OCI-LY7 (cell line): ENCODE results near the gene STUM. TPM values are rescaled to one million over a fixed set of nuclear protein-coding genes. Genes with fewer than 3 reads are reported as not detected.

Experiments used
- BruUV-seq: library from RNA; stranded (reverse); fragments of 400-500 nt; replicated peaks from 2 replicates; lab custom pipeline; 2021; lab: Mats Ljungman, UMichigan
- CTCF ChIA-PET: fragments of 300-600 bp; sonication (Branson Sonifier 250); formaldehyde crosslinking; loops from one replicate; lab custom pipeline; 2022; ENCODE audit warnings: antibody characterized with exemption; ENCODE audit not compliant: unreplicated experiment; lab: Charles Lee
- POLR2A ChIA-PET: fragments of 300-600 bp; sonication (Branson Sonifier 250); formaldehyde crosslinking; loops from one replicate; lab custom pipeline; 2022; ENCODE audit warnings: antibody characterized with exemption; lab: Charles Lee
- DNase-seq: peaks from one replicate; pipeline ENCODE4 v3.0.0-alpha.2; 2015; ENCODE audit warnings: low spot score
- H2AFZ ChIP-seq: fragments of 200-600 bp; sonication (generic), shearing (Covaris generic); 2 replicates; pipeline ENCODE4 v1.6.1; 2014; ENCODE audit warnings: mild to moderate bottlenecking, antibody characterized with exemption, low read length, moderate library complexity
- H3K27ac ChIP-seq: fragments of 200-600 bp; sonication (generic); 2 replicates; pipeline ENCODE4 v1.5.1; 2014; ENCODE audit warnings: mixed run types, low read depth, mild to moderate bottlenecking, moderate library complexity, low read length, inconsistent platforms; ENCODE audit not compliant: poor library complexity, severe bottlenecking
- H3K36me3 ChIP-seq: fragments of 200-600 bp; sonication (generic); 2 replicates; pipeline ENCODE4 v1.6.1; 2014; ENCODE audit warnings: mild to moderate bottlenecking, antibody characterized with exemption, low read length, moderate library complexity, mixed read lengths; ENCODE audit not compliant: insufficient read depth
- H3K4me1 ChIP-seq: fragments of 200-600 bp; sonication (generic); 2 replicates; pipeline ENCODE4 v1.5.1; 2014; ENCODE audit warnings: mild to moderate bottlenecking, low read length; ENCODE audit not compliant: insufficient read depth, poor library complexity, severe bottlenecking
- H3K4me2 ChIP-seq: fragments of 200-600 bp; sonication (generic); 2 replicates; pipeline ENCODE4 v1.6.1; 2014; ENCODE audit warnings: mild to moderate bottlenecking, low read length
- H3K4me3 ChIP-seq: fragments of 200-600 bp; sonication (generic); 2 replicates; pipeline ENCODE4 v1.5.1; 2014; ENCODE audit warnings: mild to moderate bottlenecking, low read depth, low read length; ENCODE audit not compliant: poor library complexity, severe bottlenecking
- H3K79me2 ChIP-seq: fragments of 200-600 bp; sonication (generic); 2 replicates; pipeline ENCODE4 v1.6.1; 2016; ENCODE audit warnings: low read depth, mild to moderate bottlenecking, low read length, moderate library complexity, mixed read lengths; ENCODE audit not compliant: insufficient read depth
- H3K9me2 ChIP-seq: fragments of 200-600 bp; sonication (generic); 2 replicates; pipeline ENCODE4 v1.6.1; 2016; ENCODE audit warnings: mild to moderate bottlenecking, low read length, mixed read lengths; ENCODE audit not compliant: insufficient read depth
- H3K9me3 ChIP-seq: fragments of 200-600 bp; sonication (generic); 2 replicates; pipeline ENCODE4 v1.6.1; 2014; ENCODE audit warnings: mild to moderate bottlenecking, mixed run types, low read length, mixed read lengths
- H4K20me1 ChIP-seq: fragments of 200-600 bp; sonication (generic); 2 replicates; pipeline ENCODE4 v1.6.1; 2014; ENCODE audit warnings: mild to moderate bottlenecking, antibody characterized with exemption, low read length, moderate library complexity, mixed read lengths; ENCODE audit not compliant: insufficient read depth
- EZH2phosphoT487 ChIP-seq: fragments of 200-600 bp; sonication (generic); IDR thresholded peaks from 2 replicates; pipeline ENCODE4 v1.6.1; 2018; ENCODE audit warnings: low read depth, borderline replicate concordance, mild to moderate bottlenecking, mixed run types, antibody characterized with exemption, low read length, moderate library complexity, mixed read lengths
- intact Hi-C: fragments of 100-400 bp; cut with micrococcal nuclease; formaldehyde crosslinking; loops from one replicate; pipeline ENCODE4 v1.10.0; 2022; ENCODE audit not compliant: unreplicated experiment
- total RNA-seq, 2 experiments: library from RNA; depleted of rRNA in 1 of 2; stranded (reverse); fragments of >200 nt in 1 of 2; shearing (Covaris generic) in 1 of 2; gene quantifications; 2 replicates each; pipeline ENCODE4 v1.2.3, GENCODE V29; 2014 to 2022
- TF ChIP-seq, protein P1 (sequence below): fragments of 200-600 bp; sonication (generic); conservative IDR thresholded peaks from 2 replicates; pipeline ENCODE4 v1.5.1; 2014; ENCODE audit warnings: mild to moderate bottlenecking, antibody characterized with exemption, low read length, moderate library complexity, mixed read lengths

STUM gene
- total RNA-seq, 2 experiments from 2014 or later, result not detected

DNA sequence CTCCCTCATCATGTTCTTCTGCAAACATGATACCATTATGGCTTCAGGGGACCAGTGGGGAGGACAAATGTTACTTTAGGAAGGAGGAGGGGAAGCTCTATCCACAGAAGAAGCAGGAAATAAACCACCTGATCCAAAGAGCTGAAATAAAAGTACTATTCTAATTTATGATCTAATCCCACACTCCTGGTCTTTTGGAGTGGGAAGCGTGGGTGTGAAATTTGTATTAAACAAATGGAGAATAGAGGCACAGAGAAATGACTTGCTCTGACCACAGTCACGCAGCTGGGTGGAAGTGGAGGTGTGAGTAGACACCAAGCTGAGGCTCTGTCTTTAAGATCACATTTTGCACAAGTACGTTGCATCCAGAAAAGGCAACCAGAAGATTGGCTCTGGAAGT lies 14.5 kb upstream of the STUM start:
- DNase-seq, result no peak
- intact Hi-C loops, result no loop called here
- Histone ChIP-seq H3K36me3 (no peaks in the 10 kb centered on the region), H3K4me1 (no peaks in the 10 kb centered on the region), H3K9me3 (no peaks in the 10 kb centered on the region), H4K20me1 (no peaks in the 10 kb centered on the region), H3K79me2 (no peaks in the 10 kb centered on the region), H3K4me2 (no peak overlapping the region), H3K4me3 (no peak overlapping the region), H3K9me2 (no peaks in the 10 kb centered on the region), H2AFZ (no peak overlapping the region), H3K27ac (no peak overlapping the region)
- no TSS peak for BruUV-seq
- CTCF ChIA-PET, result no interaction called here
- POLR2A ChIA-PET, result interaction anchor here (0.6 to 1.9 kb wide), 5 partner anchors 9 to 450 kb away, joined by 3 to 8 read pairs (median 4); no protein-coding TSS in a partner anchor
- TF ChIP-seq, protein P1, sequence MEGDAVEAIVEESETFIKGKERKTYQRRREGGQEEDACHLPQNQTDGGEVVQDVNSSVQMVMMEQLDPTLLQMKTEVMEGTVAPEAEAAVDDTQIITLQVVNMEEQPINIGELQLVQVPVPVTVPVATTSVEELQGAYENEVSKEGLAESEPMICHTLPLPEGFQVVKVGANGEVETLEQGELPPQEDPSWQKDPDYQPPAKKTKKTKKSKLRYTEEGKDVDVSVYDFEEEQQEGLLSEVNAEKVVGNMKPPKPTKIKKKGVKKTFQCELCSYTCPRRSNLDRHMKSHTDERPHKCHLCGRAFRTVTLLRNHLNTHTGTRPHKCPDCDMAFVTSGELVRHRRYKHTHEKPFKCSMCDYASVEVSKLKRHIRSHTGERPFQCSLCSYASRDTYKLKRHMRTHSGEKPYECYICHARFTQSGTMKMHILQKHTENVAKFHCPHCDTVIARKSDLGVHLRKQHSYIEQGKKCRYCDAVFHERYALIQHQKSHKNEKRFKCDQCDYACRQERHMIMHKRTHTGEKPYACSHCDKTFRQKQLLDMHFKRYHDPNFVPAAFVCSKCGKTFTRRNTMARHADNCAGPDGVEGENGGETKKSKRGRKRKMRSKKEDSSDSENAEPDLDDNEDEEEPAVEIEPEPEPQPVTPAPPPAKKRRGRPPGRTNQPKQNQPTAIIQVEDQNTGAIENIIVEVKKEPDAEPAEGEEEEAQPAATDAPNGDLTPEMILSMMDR, result no peak
- TF ChIP-seq EZH2phosphoT487, result no peak

DNA sequence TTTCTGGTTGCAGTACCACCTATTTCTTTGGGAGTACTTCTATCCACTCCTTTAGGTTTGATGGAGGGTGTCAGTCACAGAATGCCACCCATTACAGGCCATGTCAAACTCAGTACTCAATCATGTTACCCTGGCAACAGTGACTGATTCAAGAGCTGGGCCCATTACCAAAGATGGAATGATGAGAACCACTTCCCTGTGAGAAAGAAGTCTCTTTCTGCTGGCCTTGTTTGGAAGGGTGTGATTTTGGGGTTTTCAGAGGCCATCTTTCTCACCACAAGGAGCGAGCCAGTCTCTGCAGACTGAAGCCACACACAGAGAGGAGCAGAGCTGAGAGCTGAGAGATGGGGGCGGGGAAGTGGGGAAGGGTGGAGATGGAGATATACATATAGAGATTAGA lies 13.9 kb upstream of the STUM start:
- Histone ChIP-seq H3K4me2 (no peak overlapping the region), H3K9me3 (no peaks in the 10 kb centered on the region), H3K4me3 (no peak overlapping the region), H3K36me3 (no peaks in the 10 kb centered on the region), H3K27ac (no peak overlapping the region), H2AFZ (no peak overlapping the region), H4K20me1 (no peaks in the 10 kb centered on the region), H3K9me2 (no peaks in the 10 kb centered on the region), H3K79me2 (no peaks in the 10 kb centered on the region), H3K4me1 (no peaks in the 10 kb centered on the region)
- no TSS peak for BruUV-seq
- intact Hi-C loops, result no loop called here
- ChIA-PET CTCF (no interaction called here), POLR2A (interaction anchor here (0.6 to 1.9 kb wide), 6 partner anchors 8 to 974 kb away, joined by 3 to 8 read pairs (median 4); no protein-coding TSS in a partner anchor)
- no peak for DNase-seq
- TF ChIP-seq, protein P1, result no peak
- no peak for TF ChIP-seq EZH2phosphoT487

DNA sequence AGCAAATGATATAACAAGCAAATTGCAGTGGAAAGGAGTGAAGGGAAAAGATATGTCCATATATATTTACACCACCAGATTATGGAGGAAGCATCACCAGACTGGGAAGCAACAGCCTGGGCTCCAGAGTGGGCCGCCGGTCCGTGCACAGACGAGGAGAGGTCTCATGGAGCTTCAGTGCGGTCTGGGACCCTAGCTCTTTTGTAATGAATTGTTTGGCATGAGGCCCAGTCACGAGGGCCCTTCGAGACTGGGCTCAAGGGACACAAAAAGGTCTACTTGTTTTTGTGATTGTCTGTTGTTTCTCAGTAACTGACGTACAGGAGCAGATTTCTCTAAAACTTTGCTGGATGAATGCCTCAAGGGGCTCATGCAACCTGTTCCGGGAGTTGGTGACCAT lies 12.9 kb upstream of the STUM start:
- intact Hi-C loops, result no loop called here
- no peaks in the 10 kb centered on the region for H3K79me2 ChIP-seq
- POLR2A ChIA-PET, result no interaction called here

More for the DNA sequence above, 12.9 kb upstream of the STUM start:
- no peaks in the 10 kb centered on the region for H3K36me3 ChIP-seq
- H4K20me1 ChIP-seq, result no peaks in the 10 kb centered on the region
- H3K9me3 ChIP-seq, result no peaks in the 10 kb centered on the region
- DNase-seq, result no peak
- H3K4me1 ChIP-seq, result no peaks in the 10 kb centered on the region
- no peak for TF ChIP-seq EZH2phosphoT487
- TF ChIP-seq, protein P1, result no peak
- H3K9me2 ChIP-seq, result no peaks in the 10 kb centered on the region
- CTCF ChIA-PET, result no interaction called here
- H3K4me2 ChIP-seq, result no peak overlapping the region
- H3K27ac ChIP-seq, result no peak overlapping the region
- no TSS peak for BruUV-seq
- no peak overlapping the region for H2AFZ ChIP-seq
- H3K4me3 ChIP-seq, result no peak overlapping the region
